ENCODE results near the gene SLC3A2. TPM values are rescaled to one million over a fixed set of nuclear protein-coding genes. Genes with fewer than 3 reads are reported as not detected.
A peak's percentile ranks its signal among the peaks of the same experiment; 100 is the strongest.
"Not testable (repeated sequence)": the region's sequence is repeated elsewhere in the genome, so short reads cannot be mapped to it uniquely, and the experiment has no call there.

Gene SLC3A2
- total and polyA plus RNA-seq, 2 donors (not counting 1 experiment from before 2014, with no cell fraction given) = 91.2 to 441 TPM

DNA sequence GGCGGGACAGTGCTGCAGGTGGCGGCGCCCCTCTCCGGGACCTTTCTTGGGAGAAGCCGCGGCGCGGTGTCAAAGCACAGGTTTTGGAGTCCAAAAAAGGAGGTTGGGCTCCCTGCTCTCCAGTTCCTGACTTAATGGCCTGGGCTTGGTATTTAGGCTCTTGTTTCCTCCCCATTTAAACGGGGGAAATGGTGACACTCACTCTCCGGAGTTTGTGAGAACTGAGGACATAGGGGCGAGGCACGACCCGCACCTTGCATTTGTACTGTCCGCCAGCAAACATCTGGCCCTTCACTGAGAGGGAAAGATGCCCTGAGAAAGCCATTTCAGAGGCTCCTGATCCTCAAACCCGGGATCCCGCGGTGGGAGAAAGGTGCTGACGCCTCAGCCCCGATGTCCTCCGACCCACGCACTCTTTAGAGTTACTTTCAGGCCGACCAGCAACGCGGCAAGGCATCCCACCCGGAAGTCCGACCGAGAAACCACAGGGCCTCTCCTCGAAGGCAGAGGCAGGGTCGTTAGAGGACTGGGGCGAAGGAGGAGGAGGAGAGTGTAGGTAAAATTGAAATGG lies 38.4 kb upstream of the SLC3A2 start:
- Histone ChIP-seq H4K20me1 (ENCODE audit: control insufficient read depth, extremely low read depth, insufficient read depth, low read length) (no peaks in the 10 kb centered on the region), H3K4me1 (ENCODE audit: control insufficient read depth, extremely low read depth, insufficient read depth, low read length) (peaks cover 5% of the 10 kb centered on the region), H3K4me3 (replicated peaks in 1 of 4; ENCODE audit: control extremely low read depth in 1 of 4, insufficient read depth in 1 of 4, low read depth in 3 of 4, low read length in 4 of 4) (peak overlapping the region; percentile 0 to 49 (median 22)), H3K9ac (ENCODE audit: insufficient read depth, low read length) (peak overlapping the region; percentile 74), H3K4me2 (ENCODE audit: extremely low read depth, insufficient read depth, low read length) (peak overlapping the region; percentile 72), H3K27me3 (ENCODE audit: control insufficient read depth, insufficient read depth, low read length) (no peaks in the 10 kb centered on the region), H3K27ac (ENCODE audit: insufficient read depth, low read length) (peak overlapping the region; percentile 97), H2AFZ (ENCODE audit: low read length) (peak overlapping the region; percentile 56), H3K79me2 (ENCODE audit: control insufficient read depth, insufficient read depth, low read length) (peaks cover 18% of the 10 kb centered on the region), H3K9me3 (ENCODE audit: control insufficient read depth, insufficient read depth, low read depth, low read length) (no peaks in the 10 kb centered on the region), H3K36me3 (ENCODE audit: control insufficient read depth, insufficient read depth, low read length) (no peaks in the 10 kb centered on the region)
- TF ChIP-seq, protein P1, sequence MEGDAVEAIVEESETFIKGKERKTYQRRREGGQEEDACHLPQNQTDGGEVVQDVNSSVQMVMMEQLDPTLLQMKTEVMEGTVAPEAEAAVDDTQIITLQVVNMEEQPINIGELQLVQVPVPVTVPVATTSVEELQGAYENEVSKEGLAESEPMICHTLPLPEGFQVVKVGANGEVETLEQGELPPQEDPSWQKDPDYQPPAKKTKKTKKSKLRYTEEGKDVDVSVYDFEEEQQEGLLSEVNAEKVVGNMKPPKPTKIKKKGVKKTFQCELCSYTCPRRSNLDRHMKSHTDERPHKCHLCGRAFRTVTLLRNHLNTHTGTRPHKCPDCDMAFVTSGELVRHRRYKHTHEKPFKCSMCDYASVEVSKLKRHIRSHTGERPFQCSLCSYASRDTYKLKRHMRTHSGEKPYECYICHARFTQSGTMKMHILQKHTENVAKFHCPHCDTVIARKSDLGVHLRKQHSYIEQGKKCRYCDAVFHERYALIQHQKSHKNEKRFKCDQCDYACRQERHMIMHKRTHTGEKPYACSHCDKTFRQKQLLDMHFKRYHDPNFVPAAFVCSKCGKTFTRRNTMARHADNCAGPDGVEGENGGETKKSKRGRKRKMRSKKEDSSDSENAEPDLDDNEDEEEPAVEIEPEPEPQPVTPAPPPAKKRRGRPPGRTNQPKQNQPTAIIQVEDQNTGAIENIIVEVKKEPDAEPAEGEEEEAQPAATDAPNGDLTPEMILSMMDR (conservative IDR thresholded peaks at IDR 0.05 in 1 of 2, IDR thresholded peaks at IDR 0.05 in 1 of 2; ENCODE audit: low read depth in 1 of 2, low read length in 2 of 2) = no peak
- no peak for TF ChIP-seq EZH2 (IDR thresholded peaks at IDR 0.05; ENCODE audit: low read length, missing control alignments)
- peak; percentile 22 to 27 for DNase-seq (ENCODE audit: low read depth in 2 of 2)

DNA sequence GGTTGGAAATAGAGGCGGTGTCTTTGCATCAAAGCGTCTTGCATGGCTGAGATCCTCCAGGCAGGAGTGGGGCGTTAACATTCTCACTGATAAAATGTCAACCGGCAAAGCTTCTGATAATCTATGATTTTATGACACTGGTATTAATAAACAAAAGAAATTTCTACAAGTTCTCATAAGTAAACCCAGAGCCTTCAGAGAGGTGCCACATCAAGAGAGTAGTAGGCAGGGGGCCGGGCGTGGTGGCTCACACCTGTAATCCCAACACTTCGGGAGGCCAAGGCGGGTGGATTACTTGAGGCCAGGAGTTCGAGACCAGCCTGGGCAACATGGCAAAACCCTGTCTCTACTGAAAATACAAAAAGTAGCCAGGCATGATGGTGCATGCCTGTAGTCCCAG lies 37.8 kb upstream of the SLC3A2 start:
- H3K27ac ChIP-seq (ENCODE audit: insufficient read depth, low read length); H3K4me3 ChIP-seq (replicated peaks in 1 of 4; ENCODE audit: control extremely low read depth in 1 of 4, insufficient read depth in 1 of 4, low read depth in 3 of 4, low read length in 4 of 4); H3K4me2 ChIP-seq (ENCODE audit: extremely low read depth, insufficient read depth, low read length); H3K4me1 ChIP-seq (ENCODE audit: control insufficient read depth, extremely low read depth, insufficient read depth, low read length); H3K9ac ChIP-seq (ENCODE audit: insufficient read depth, low read length); H3K27me3 ChIP-seq (ENCODE audit: control insufficient read depth, insufficient read depth, low read length); H3K36me3 ChIP-seq (ENCODE audit: control insufficient read depth, insufficient read depth, low read length); H4K20me1 ChIP-seq (ENCODE audit: control insufficient read depth, extremely low read depth, insufficient read depth, low read length); H3K9me3 ChIP-seq (ENCODE audit: control insufficient read depth, insufficient read depth, low read depth, low read length); DNase-seq (ENCODE audit: low read depth in 2 of 2): not testable (repeated sequence)
- peaks cover 12% of the 10 kb centered on the region for H3K79me2 ChIP-seq (ENCODE audit: control insufficient read depth, insufficient read depth, low read length)
- peak overlapping the region; percentile 12 for H2AFZ ChIP-seq (ENCODE audit: low read length)

DNA sequence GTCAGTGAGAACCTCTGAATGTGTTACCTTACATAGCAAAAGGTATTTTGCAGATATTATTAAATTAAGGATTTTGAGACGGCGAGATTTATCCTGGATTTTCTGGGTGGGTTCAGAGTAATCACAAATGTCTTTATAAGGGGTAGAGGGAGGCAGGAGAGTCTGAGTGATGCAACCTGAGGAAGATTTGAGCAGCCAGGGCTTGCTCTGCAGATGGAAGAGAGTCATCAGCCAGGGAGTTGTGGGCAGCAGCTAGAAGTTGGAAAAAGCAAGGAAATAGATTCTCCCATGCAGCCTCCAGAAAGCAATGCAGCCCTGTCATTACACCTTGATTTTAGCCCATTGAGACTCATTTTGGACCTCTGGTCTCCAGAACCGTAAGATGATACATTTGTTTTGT lies 37.2 kb upstream of the SLC3A2 start:
- H3K27ac ChIP-seq (ENCODE audit: insufficient read depth, low read length) = no peak overlapping the region

More for the DNA sequence above, 37.2 kb upstream of the SLC3A2 start:
- H2AFZ ChIP-seq (ENCODE audit: low read length) = no peak overlapping the region
- peaks cover 5% of the 10 kb centered on the region for H3K4me1 ChIP-seq (ENCODE audit: control insufficient read depth, extremely low read depth, insufficient read depth, low read length)
- H3K9ac ChIP-seq (ENCODE audit: insufficient read depth, low read length) = no peak overlapping the region
- peaks cover 9% of the 10 kb centered on the region for H3K79me2 ChIP-seq (ENCODE audit: control insufficient read depth, insufficient read depth, low read length)
- H3K36me3 ChIP-seq (ENCODE audit: control insufficient read depth, insufficient read depth, low read length) = no peaks in the 10 kb centered on the region
- no peak for DNase-seq (ENCODE audit: low read depth in 2 of 2)
- H3K4me3 ChIP-seq (replicated peaks in 1 of 4; ENCODE audit: control extremely low read depth in 1 of 4, insufficient read depth in 1 of 4, low read depth in 3 of 4, low read length in 4 of 4) = no peak overlapping the region
- H4K20me1 ChIP-seq (ENCODE audit: control insufficient read depth, extremely low read depth, insufficient read depth, low read length) = no peaks in the 10 kb centered on the region
- no peaks in the 10 kb centered on the region for H3K9me3 ChIP-seq (ENCODE audit: control insufficient read depth, insufficient read depth, low read depth, low read length)
- H3K4me2 ChIP-seq (ENCODE audit: extremely low read depth, insufficient read depth, low read length) = no peak overlapping the region
- TF ChIP-seq, protein P1 (conservative IDR thresholded peaks at IDR 0.05 in 1 of 2, IDR thresholded peaks at IDR 0.05 in 1 of 2; ENCODE audit: low read depth in 1 of 2, low read length in 2 of 2) = no peak
- no peak for TF ChIP-seq EZH2 (IDR thresholded peaks at IDR 0.05; ENCODE audit: low read length, missing control alignments)
- H3K27me3 ChIP-seq (ENCODE audit: control insufficient read depth, insufficient read depth, low read length) = no peaks in the 10 kb centered on the region

Data from fibroblast of lung (primary cell).